Type B pancreatic cell (in vitro differentiated cells): ENCODE results near the gene HOXA9. TPM values are rescaled to one million over a fixed set of nuclear protein-coding genes. Genes with fewer than 3 reads are reported as not detected.

Experiments
- DNase-seq: peaks from one replicate; pipeline ENCODE4 v3.0.0; 2021; ENCODE audit warnings: mixed read lengths; ENCODE audit not compliant: unreplicated experiment; ENCODE audit errors: extremely low spot score
- H3K27ac Mint-ChIP-seq: 2 replicates; pipeline ENCODE4 v1.8.0; 2021; ENCODE audit warnings: mild to moderate bottlenecking, mixed read lengths
- H3K27me3 Mint-ChIP-seq: 2 replicates; pipeline ENCODE4 v1.8.0; 2021; ENCODE audit warnings: mixed read lengths
- H3K36me3 Mint-ChIP-seq: 2 replicates; pipeline ENCODE4 v1.8.0; 2021; ENCODE audit warnings: mixed read lengths
- H3K4me1 Mint-ChIP-seq: one replicate; pipeline ENCODE4 v1.8.0; 2021; ENCODE audit warnings: mixed read lengths; ENCODE audit not compliant: unreplicated experiment
- H3K4me3 Mint-ChIP-seq: 2 replicates; pipeline ENCODE4 v1.8.0; 2021; ENCODE audit warnings: mild to moderate bottlenecking, mixed read lengths
- H3K9me3 Mint-ChIP-seq: 2 replicates; pipeline ENCODE4 v1.8.0; 2021; ENCODE audit warnings: mixed read lengths
- total RNA-seq: library from RNA; stranded (reverse); gene quantifications from 2 replicates; pipeline ENCODE4 v1.2.1, GENCODE V29; 2021; ENCODE audit warnings: low replicate concordance
- TF ChIP-seq, protein P1 (sequence below): fragments of 200-600 bp; sonication (generic); conservative IDR thresholded peaks from 2 replicates; pipeline ENCODE4 v1.5.0; 2021; ENCODE audit warnings: antibody characterized with exemption, mild to moderate bottlenecking

The HOXA9 gene
- total RNA-seq, 1 donor from 2014 or later = 4.1 TPM

DNA sequence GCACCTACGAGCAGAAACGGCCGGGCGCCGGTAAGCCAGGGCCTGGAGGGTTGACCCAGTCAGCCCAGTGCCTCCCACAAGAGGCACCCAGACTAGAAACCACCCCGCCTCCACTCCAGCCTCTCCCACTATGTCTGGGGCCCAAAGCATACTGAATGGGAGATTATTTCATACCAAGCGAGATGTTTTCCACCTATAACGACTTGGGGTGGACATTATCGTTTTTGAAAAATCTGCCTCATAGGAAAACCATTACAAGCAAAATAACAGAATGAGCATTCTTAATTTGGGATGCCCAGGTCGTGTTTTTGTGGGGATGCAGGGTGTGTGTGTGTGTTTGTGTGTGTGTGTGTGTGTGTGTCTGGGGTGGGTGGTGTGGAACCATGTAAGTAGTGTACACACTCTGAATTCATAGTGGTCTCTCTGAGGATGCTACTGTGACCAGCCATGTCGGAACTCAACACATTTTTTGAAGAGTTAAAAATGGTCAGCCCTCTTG, 19.4 kb downstream of the HOXA9 start:
- H3K4me1 Mint-ChIP-seq = peaks cover 30% of the 10 kb centered on the region
- peaks cover 29% of the 10 kb centered on the region for H3K36me3 Mint-ChIP-seq
- peaks cover 74% of the 10 kb centered on the region for H3K27me3 Mint-ChIP-seq
- TF ChIP-seq, protein P1, sequence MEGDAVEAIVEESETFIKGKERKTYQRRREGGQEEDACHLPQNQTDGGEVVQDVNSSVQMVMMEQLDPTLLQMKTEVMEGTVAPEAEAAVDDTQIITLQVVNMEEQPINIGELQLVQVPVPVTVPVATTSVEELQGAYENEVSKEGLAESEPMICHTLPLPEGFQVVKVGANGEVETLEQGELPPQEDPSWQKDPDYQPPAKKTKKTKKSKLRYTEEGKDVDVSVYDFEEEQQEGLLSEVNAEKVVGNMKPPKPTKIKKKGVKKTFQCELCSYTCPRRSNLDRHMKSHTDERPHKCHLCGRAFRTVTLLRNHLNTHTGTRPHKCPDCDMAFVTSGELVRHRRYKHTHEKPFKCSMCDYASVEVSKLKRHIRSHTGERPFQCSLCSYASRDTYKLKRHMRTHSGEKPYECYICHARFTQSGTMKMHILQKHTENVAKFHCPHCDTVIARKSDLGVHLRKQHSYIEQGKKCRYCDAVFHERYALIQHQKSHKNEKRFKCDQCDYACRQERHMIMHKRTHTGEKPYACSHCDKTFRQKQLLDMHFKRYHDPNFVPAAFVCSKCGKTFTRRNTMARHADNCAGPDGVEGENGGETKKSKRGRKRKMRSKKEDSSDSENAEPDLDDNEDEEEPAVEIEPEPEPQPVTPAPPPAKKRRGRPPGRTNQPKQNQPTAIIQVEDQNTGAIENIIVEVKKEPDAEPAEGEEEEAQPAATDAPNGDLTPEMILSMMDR = no peak
- no peaks in the 10 kb centered on the region for H3K9me3 Mint-ChIP-seq
- peak overlapping the region; percentile 77 for H3K27ac Mint-ChIP-seq
- H3K4me3 Mint-ChIP-seq = peak overlapping the region; percentile 99
- DNase-seq = no peak

DNA sequence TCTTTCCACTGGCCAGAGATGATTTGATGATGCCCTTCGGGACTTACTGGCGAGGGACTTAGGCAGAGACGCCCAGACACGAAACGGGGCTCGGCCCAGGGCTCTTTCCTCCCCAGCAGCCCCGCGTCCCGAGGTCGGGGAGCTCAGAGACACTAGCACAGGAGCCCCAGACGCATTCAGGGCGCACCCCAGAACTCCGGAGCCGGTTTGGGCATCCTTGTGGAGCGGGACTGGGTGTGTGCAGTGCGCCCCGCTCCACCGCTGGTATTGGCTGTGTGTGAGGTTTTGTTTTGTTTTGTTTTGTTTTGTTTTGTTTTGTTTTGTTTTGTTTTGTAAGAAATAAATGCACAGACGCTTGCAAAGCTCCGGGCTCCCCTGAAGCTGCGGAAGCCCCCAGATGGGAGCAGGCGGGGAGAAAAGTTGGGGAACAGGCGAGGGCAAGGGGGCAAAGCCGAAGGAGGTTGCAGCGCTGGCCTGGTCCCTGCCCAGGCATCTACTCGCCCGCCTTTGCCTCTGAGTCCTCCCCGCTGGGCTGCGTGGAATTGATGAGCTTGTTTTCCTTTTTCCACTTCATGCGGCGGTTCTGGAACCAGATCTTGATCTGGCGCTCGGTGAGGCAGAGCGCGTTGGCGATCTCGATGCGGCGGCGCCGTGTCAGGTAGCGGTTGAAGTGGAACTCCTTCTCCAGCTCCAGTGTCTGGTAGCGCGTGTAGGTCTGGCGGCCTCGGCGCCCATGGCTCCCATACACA, 20.0 kb downstream of the HOXA9 start:
- peak; percentile 68 for DNase-seq
- Mint-ChIP-seq H3K4me3 (peak overlapping the region; percentile 99), H3K36me3 (peaks cover 35% of the 10 kb centered on the region), H3K4me1 (peaks cover 23% of the 10 kb centered on the region), H3K9me3 (no peaks in the 10 kb centered on the region), H3K27ac (peak overlapping the region; percentile 77), H3K27me3 (peaks cover 74% of the 10 kb centered on the region)
- TF ChIP-seq, protein P1 = no peak

DNA sequence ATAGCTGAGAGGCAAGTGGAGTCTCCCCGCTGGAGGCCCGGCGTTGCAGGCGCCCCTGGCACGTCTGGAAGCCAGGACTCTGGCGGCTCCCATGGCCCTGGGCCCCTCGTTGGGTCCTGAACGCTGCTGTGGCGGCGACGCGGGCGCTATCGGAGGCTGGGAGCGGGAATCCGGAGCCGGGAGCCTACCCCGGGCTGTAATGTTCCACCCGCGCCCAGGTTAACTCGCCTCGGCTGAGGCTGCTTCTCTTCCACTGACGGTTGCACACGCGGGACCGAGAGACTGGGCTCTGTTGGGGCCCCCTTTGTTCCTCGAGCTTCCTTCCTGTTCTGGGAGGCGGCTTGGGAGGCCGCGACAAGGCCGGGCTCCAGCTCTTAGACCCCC, 20.6 kb downstream of the HOXA9 start:
- DNase-seq = peak; percentile 73

DNA sequence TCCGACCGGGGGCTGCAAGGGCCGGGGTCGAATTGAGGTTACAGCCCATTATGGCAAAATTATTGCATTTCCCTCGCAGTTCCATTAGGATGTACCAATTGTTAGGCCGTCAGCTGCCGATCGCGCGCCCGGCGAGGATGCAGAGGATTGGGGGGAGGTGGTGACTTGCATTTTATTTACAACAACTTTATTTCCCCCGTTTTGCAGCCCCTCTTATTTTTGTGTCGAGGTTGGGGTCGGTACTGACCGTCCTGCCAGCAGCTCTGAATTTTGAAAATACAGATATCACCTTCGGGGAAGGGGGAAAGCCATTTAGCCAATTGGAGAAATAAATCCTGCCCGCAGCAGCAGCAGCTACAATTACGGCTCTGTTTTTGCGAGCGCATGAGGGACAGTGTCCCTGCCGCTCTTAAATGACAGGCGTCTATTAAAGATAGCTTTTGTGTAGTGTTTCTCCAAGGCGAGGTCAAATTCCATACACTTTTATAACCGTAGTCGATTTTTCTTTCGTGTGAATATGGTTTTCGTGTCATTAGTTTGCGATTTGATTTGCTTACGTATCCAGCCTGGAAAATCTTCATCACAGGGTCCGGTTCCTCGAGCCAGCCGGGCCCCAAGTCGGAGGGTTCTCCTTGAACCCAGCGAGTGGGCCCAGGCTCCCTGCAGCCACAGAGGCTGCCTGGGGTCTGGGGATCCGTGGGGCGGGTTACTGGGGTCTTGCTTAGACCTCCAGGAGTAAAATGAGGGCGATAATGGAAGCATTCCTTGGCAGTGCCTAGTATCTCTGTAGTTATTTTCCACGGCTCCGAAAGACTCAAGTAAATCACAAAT, 21.2 kb downstream of the HOXA9 start:
- H3K9me3 Mint-ChIP-seq = no peaks in the 10 kb centered on the region
- peak overlapping the region; percentile 99 for H3K27ac Mint-ChIP-seq
- DNase-seq = peak; percentile 69
- peaks cover 37% of the 10 kb centered on the region for H3K36me3 Mint-ChIP-seq
- peaks cover 23% of the 10 kb centered on the region for H3K4me1 Mint-ChIP-seq
- TF ChIP-seq, protein P1 = peak; percentile 3
- peak overlapping the region; percentile 99 for H3K4me3 Mint-ChIP-seq
- peaks cover 73% of the 10 kb centered on the region for H3K27me3 Mint-ChIP-seq

More for the DNA sequence above, 20.6 kb downstream of the HOXA9 start:
- Mint-ChIP-seq H3K27me3 (peaks cover 74% of the 10 kb centered on the region), H3K9me3 (no peaks in the 10 kb centered on the region), H3K4me1 (peaks cover 23% of the 10 kb centered on the region), H3K4me3 (peak overlapping the region; percentile 99), H3K27ac (peak overlapping the region; percentile 99), H3K36me3 (peaks cover 37% of the 10 kb centered on the region)
- TF ChIP-seq, protein P1 = no peak

DNA sequence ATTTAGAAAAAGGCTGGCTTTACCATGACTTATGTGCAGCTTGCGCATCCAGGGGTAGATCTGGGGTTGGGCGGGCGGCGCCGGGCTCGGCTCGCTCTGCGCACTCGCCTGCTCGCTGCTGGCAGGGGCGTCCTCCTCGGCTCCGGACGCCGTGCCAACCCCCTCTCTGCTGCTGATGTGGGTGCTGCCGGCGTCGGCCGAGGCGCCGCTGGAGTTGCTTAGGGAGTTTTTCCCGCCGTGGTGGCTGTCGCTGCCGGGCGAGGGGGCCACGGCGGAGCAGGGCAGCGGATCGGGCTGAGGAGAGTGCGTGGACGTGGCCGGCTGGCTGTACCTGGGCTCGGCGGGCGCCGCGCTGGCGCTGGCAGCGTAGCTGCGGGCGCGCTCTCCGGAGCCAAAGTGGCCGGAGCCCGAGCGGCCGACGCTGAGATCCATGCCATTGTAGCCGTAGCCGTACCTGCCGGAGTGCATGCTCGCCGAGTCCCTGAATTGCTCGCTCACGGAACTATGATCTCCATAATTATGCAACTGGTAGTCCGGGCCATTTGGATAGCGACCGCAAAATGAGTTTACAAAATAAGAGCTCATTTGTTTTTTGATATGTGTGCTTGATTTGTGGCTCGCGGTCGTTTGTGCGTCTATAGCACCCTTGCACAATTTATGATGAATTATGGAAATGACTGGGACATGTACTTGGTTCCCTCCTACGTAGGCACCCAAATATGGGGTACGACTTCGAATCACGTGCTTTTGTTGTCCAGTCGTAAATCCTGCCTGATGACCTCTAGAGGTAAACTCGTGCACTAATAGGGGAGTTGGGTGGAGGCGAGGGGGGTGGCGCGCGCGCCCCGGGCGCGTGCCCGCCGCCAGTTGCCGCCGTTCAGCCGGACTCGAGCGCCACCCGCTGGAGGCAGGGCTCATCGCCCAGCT, 22.1 kb downstream of the HOXA9 start, which contains the start of gene HOXA5:
TSS of gene HOXA5 (minus strand) at position 659 of the 927 bp plus-strand sequence. CDS start at position 585, 74 bp downstream.
- H3K27me3 Mint-ChIP-seq = peaks cover 71% of the 10 kb centered on the region
- H3K27ac Mint-ChIP-seq = peak within 1 kb of the TSS; percentile 99
- peak; percentile 97 for DNase-seq

More for the DNA sequence above, 22.1 kb downstream of the HOXA9 start, which contains the start of gene HOXA5:
- Mint-ChIP-seq H3K4me3 (peak within 1 kb of the TSS; percentile 99), H3K36me3 (peaks cover 37% of the 10 kb centered on the region), H3K9me3 (no peaks in the 10 kb centered on the region), H3K4me1 (peaks cover 19% of the 10 kb centered on the region)
- TF ChIP-seq, protein P1 = peak; percentile 92
